NCI-H82 (cell line): ENCODE results near the gene ALG12.

Source experiments
- DNase-seq: peaks from one replicate; lab custom pipeline; 2025; lab: John Stamatoyannopoulos, UW

The ALG12 gene

GRCh38 chr22:49917974-49918910 is at the start of gene ALG12, which contains the start of gene CRELD2:
Gene ALG12, minus strand, starts transcription at chr22:49918438. Its CDS starts 4,673 bp downstream, at chr22:49913765.
Gene CRELD2, plus strand, starts transcription at chr22:49918634. Its CDS starts 136 bp downstream, at chr22:49918770.
- peak; percentile 96 for DNase-seq

DNA sequence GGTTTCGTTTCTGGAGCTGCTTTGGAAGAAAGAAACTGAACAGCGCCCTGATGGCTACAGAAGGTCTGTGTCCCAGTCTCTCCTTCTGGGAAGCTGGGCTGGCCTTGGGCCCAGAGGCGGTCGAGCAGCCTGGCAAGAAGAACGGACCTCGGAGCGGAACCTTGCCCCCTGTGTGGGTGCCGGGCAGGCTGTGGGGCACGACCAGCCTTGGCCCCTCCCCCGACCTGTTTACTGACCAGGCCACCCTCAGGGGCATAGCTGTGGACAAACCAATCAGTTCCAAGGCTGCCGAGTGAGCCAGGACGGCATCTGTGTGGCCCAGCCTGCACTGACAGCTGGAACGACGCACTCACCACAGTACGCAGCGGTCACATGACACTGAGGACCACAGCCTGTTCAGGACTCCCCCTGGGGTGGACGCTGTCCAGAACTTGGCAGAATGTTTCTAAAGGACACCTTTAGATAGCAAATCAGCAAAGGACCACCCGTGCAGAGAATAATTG is 49.5 kb upstream of the ALG12 start:
- DNase-seq: no peak

GRCh38 chr22:49966774-49967705 is 48.8 kb upstream of the ALG12 start:
- DNase-seq: no peak

DNA sequence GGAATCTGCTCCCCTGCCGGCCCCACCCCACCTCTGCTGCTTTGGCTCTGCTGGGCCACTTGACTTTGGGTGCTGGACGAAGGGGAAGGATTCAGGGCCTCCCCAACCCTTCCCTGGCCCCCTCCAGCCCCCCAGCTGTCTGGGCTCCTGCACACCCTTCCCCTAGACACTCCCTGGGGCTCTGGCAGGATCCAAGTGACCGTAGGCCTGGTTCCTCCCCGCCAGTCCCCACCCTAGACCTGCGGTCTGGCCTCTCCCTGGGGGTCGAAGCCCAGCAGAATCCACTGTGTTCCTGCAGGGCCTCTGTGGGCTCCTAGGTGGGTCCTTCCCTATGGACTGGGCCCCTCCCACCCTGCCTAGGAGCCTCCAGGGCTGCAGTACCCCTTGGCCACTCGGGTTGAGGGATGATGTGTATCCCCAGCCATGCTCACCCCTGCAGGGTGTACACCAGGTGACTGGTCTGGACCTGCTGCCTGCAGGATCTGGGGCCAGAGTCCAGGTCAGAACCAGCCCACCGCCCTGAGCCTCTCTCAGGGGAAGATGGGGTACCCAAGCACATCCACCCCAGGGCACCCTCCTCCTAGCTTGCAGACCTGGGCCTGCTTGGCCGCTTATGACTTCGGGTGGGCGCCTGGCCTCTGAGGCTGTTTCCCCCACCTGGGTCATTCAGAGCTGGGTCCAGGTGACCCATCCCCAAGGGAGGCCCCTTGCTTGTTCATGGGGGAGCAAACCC is 48.0 kb upstream of the ALG12 start:
- DNase-seq: no peak

- DNase-seq: no peak
Measured at GRCh38 chr22:49965091-49966040, 47.1 kb upstream of the ALG12 start.

DNA sequence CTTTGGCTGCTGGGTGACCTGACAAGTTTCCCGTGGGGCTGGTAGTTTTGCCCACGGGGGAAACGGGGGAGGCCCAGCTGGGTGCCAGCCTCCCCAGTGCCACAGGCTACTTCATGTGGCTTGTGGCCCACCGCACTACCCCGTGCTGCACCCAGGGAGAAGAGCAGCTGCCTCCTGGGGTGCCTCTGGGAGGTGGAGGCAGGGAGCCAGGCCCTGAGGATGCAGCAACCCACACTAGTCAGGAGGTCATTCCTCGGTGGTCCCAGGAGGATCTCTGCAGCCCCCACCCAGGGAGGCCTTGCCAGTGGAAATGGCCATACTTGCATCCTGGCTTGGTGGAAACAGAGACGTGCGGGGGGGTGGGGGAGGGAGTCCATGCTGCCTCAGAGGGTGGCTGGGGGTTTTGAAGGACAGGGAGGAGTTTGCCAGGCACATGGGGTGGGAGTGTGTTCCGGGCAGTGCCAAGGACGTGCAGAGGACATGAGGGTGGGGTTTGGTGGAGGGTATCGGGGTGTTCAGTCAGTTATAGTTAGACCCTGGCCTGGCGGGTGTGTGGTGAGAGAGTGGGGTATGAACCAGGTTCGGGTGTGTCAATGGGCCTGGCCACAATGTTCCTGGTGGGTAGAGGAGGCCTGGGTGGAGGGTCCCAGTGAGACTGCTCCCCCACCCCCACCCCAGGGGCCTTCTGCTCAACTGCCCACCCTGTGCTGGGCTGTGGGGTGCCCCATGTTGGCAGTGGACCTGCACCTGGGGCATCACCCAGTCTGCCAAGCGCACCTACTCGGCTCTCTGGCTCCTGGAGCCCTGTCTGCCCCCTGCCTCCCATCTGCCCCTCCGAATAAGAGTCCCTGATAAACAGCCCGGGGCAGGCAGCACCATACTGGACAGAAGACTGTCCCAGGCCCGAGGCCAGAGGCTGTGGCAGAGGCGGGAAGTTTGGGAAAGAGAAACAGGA is 46.2 kb upstream of the ALG12 start:
- no peak for DNase-seq

DNA sequence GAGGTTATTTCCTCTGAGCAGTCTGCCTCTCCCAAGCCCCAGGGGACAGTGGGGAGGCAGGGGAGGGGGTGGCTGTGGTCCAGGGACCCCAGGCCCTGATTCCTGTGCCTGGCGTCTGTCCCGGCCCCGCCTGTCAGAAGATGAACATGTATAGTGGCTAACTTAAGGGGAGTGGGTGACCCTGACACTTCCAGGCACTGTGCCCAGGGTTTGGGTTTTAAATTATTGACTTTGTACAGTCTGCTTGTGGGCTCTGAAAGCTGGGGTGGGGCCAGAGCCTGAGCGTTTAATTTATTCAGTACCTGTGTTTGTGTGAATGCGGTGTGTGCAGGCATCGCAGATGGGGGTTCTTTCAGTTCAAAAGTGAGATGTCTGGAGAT is 45.4 kb upstream of the ALG12 start:
- DNase-seq: no peak

DNA sequence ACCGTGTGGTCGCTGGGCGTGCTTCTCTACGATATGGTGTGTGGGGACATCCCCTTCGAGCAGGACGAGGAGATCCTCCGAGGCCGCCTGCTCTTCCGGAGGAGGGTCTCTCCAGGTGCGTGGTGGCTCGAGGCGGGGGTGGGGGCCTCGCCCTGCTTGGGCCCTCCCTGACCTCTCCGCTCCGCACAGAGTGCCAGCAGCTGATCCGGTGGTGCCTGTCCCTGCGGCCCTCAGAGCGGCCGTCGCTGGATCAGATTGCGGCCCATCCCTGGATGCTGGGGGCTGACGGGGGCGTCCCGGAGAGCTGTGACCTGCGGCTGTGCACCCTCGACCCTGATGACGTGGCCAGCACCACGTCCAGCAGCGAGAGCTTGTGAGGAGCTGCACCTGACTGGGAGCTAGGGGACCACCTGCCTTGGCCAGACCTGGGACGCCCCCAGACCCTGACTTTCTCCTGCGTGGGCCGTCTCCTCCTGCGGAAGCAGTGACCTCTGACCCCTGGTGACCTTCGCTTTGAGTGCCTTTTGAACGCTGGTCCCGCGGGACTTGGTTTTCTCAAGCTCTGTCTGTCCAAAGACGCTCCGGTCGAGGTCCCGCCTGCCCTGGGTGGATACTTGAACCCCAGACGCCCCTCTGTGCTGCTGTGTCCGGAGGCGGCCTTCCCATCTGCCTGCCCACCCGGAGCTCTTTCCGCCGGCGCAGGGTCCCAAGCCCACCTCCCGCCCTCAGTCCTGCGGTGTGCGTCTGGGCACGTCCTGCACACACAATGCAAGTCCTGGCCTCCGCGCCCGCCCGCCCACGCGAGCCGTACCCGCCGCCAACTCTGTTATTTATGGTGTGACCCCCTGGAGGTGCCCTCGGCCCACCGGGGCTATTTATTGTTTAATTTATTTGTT is 44.8 kb upstream of the ALG12 start:
- DNase-seq: no peak

DNA sequence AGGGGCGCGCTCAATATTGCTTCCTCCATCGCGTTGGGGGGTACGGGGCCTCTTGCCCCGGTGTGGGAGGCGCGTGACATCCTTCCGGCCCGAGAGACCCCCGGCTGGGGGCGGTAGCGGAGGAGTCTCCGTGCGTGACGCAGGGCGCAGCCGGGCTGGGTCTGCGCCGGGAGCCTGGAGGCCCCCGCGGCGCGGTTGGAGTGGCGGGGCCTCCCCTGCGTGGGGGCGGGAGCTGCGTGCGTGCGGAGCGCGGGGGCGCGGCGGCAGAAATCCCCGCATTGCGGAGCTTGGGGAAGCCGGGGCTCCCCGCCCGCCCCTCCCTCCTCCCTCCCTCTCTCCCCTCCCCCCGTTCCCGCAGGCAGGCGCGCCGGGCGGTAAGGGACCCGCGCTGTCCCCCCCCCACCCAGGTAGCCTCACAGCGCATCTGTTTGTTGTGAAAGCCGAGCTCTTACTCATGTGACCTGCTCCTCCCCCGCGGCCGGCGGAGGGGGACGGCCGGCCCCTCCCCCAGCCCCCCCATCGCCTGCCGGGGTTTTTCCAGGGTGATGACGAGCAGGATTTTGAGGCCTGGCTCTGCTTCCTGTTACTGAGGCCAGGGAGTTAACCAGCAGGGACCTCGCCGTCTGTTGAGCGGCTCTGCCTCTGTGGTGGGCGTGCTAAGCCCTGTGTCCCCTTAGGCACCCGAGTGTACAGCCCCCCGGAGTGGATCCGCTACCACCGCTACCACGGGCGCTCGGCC is 43.9 kb upstream of the ALG12 start:
- peak; percentile 80 for DNase-seq

GRCh38 chr22:49961601-49962011 is 43.4 kb upstream of the ALG12 start:
- no peak for DNase-seq

DNA sequence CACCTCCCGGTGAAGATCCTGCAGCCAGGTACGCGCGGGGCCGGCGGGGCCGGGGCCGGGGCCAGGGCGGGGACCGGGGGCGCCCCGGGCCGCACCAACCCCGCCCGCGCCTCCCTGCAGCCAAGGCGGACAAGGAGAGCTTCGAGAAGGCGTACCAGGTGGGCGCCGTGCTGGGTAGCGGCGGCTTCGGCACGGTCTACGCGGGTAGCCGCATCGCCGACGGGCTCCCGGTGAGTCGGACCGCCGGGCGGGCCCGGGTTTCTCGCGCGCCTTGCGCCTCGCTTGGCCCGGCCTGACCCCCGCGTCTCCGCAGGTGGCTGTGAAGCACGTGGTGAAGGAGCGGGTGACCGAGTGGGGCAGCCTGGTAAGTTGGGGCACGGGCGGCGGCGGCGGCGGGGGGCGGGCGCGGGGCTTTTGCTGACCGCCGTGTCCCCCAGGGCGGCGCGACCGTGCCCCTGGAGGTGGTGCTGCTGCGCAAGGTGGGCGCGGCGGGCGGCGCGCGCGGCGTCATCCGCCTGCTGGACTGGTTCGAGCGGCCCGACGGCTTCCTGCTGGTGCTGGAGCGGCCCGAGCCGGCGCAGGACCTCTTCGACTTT is 42.9 kb upstream of the ALG12 start:
- peak; percentile 31 for DNase-seq

- DNase-seq: peak; percentile 98
Measured at GRCh38 chr22:49960159-49961004, 42.1 kb upstream of the ALG12 start, which contains the start of gene PIM3. Gene PIM3, plus strand, starts transcription at chr22:49960772. Its CDS starts 176 bp downstream, at chr22:49960948.

- DNase-seq: no peak
Measured at GRCh38 chr22:49959782-49960158, 41.5 kb upstream of the ALG12 start.

GRCh38 chr22:49958931-49959781 is 40.9 kb upstream of the ALG12 start:
- peak; percentile 13 for DNase-seq

- DNase-seq: no peak
Measured at GRCh38 chr22:49958366-49958921, 40.2 kb upstream of the ALG12 start.
